ENCODE data around the gene MTHFSD.

Gene MTHFSD

DNA sequence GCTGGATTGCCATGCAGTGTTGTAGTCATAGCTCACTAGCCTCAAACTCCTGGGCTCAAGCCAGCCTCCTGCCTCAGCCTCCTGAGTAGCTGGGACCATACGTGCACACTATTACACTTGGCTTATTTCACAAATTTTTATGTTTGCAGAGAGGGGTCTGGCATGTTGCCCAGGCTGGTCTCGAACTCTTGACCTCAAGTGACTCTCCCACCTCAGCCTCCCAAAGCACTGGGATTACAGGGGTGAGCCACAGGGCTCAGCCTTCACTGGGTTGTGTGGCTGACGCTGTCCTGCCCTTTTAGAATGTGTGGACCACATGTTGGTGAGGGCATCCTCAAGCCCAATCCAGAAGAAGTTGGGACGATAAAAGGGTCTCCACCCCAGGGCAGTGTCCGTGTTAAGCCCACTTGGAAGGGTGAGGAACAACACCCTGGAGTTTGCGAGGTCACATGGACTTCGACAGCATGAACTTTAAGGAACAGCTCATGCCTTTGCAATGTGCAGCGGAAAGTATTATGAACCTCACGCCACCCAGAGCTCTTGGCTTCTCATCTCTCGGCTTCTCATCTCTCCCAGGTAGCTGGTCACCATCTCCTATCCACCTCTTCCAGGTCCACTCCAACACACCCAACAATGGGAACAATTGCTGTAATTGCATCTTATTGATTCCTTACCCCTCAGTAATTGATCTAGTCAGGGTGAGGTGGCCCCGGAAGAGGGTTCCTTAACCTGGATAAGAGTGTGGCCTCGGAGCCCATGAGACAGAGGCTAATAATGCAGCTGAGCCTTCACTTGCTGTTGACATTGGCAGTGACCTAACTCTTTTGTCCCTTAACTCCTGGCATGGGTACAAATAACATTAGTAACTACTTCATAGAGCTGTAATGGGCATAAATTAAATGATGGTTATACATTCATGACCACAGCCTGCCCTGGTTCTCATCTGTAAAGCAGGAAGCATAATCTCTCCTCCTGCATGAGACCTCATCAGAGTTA, 30.0 kb upstream of the MTHFSD start:
- no peak for DNase-seq
- no peaks in the 10 kb centered on the region for H3K27me3 ChIP-seq (ENCODE audit: insufficient read depth, low read depth, severe bottlenecking)
- H3K27ac ChIP-seq: no peak overlapping the region
- no peak overlapping the region for H3K4me3 ChIP-seq (ENCODE audit: low read depth, low read length)
- TF ChIP-seq, protein P1, sequence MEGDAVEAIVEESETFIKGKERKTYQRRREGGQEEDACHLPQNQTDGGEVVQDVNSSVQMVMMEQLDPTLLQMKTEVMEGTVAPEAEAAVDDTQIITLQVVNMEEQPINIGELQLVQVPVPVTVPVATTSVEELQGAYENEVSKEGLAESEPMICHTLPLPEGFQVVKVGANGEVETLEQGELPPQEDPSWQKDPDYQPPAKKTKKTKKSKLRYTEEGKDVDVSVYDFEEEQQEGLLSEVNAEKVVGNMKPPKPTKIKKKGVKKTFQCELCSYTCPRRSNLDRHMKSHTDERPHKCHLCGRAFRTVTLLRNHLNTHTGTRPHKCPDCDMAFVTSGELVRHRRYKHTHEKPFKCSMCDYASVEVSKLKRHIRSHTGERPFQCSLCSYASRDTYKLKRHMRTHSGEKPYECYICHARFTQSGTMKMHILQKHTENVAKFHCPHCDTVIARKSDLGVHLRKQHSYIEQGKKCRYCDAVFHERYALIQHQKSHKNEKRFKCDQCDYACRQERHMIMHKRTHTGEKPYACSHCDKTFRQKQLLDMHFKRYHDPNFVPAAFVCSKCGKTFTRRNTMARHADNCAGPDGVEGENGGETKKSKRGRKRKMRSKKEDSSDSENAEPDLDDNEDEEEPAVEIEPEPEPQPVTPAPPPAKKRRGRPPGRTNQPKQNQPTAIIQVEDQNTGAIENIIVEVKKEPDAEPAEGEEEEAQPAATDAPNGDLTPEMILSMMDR (IDR thresholded peaks at IDR 0.05; ENCODE audit: low read depth, low read length): no peak
- H3K36me3 ChIP-seq: no peaks in the 10 kb centered on the region
- H3K9me3 ChIP-seq (ENCODE audit: severe bottlenecking): no peaks in the 10 kb centered on the region

DNA sequence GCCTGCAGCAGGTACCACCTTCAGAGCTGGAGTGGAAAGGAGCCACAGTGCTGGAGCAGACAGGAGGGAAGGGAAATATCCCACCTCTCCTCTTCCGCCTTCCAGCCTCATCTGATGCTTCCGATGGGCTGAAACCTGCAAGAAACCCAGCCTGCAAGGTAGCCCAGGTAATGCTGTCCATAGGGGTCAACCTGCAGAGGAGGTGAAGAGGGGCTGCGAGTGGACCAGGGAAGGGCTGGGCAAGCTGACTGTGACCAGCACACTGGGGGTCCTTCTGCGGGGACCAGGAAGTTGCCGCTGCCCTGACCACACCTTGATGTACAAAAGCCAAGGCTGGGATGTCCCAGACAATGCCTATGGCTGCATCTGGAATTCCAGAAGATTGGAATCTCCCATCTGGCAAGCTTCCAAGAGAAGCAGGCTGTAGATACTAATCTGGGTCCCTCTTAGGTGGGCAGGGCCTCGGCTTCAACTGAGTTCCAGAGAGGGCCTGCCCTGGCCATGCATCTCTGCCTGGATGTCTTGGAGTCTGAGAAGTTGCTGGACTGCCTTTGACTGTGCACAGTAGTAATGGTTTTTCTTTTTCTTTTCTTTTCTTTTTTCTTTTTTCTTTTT, 29.1 kb upstream of the MTHFSD start:
- Histone ChIP-seq H3K36me3 (no peaks in the 10 kb centered on the region), H3K4me3 (ENCODE audit: low read depth, low read length) (no peak overlapping the region), H3K27ac (no peak overlapping the region), H3K27me3 (ENCODE audit: insufficient read depth, low read depth, severe bottlenecking) (no peaks in the 10 kb centered on the region), H3K9me3 (ENCODE audit: severe bottlenecking) (no peaks in the 10 kb centered on the region)
- DNase-seq: no peak
- TF ChIP-seq, protein P1 (IDR thresholded peaks at IDR 0.05; ENCODE audit: low read depth, low read length): no peak

DNA sequence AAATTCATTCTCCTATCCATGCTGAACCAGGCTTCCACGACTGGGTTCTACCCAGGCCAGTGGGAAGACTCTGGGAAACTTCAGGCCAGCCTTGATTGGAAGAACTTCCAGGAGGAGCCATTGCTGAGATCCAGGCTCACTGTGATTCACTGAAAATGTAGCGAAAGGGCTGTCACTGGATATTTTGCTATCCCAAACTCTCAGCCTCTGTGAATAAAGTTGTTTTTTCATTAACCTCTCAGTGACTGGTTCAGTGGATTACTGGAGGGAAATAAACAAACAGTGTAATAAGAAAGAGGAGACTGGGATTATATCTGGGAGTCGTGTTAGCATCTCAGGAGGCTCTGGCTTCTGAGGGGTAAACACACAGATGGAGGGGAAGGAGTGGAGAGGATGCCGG, 26.4 kb upstream of the MTHFSD start:
- no peak for DNase-seq
- H3K27me3 ChIP-seq (ENCODE audit: insufficient read depth, low read depth, severe bottlenecking): no peaks in the 10 kb centered on the region
- TF ChIP-seq, protein P1 (IDR thresholded peaks at IDR 0.05; ENCODE audit: low read depth, low read length): no peak
- H3K9me3 ChIP-seq (ENCODE audit: severe bottlenecking): no peaks in the 10 kb centered on the region
- H3K27ac ChIP-seq: no peak overlapping the region
- H3K36me3 ChIP-seq: no peaks in the 10 kb centered on the region
- H3K4me3 ChIP-seq (ENCODE audit: low read depth, low read length): no peak overlapping the region

DNA sequence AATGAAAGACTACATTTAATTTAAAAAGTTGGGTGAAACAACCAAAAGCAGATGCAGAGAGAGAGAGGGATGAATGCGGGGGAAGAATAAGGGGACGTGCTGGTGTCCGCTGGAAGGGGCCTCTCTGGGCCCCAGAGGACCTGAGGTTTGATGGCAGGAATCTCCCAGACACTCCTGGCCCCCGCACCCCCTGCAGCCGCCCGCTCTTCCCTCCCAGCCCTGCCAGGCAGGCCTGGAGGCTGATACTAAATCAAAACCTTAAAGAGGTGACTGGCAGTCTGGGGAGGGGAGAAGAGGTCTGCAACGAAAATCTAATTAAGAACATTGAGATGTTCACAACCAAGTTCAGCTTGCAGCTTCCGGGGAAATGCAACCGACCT, 25.7 kb upstream of the MTHFSD start:
- Histone ChIP-seq H3K27ac (no peak overlapping the region), H3K9me3 (ENCODE audit: severe bottlenecking) (no peaks in the 10 kb centered on the region), H3K27me3 (ENCODE audit: insufficient read depth, low read depth, severe bottlenecking) (no peaks in the 10 kb centered on the region), H3K36me3 (no peaks in the 10 kb centered on the region), H3K4me3 (ENCODE audit: low read depth, low read length) (no peak overlapping the region)
- TF ChIP-seq, protein P1 (IDR thresholded peaks at IDR 0.05; ENCODE audit: low read depth, low read length): no peak
- DNase-seq: no peak

DNA sequence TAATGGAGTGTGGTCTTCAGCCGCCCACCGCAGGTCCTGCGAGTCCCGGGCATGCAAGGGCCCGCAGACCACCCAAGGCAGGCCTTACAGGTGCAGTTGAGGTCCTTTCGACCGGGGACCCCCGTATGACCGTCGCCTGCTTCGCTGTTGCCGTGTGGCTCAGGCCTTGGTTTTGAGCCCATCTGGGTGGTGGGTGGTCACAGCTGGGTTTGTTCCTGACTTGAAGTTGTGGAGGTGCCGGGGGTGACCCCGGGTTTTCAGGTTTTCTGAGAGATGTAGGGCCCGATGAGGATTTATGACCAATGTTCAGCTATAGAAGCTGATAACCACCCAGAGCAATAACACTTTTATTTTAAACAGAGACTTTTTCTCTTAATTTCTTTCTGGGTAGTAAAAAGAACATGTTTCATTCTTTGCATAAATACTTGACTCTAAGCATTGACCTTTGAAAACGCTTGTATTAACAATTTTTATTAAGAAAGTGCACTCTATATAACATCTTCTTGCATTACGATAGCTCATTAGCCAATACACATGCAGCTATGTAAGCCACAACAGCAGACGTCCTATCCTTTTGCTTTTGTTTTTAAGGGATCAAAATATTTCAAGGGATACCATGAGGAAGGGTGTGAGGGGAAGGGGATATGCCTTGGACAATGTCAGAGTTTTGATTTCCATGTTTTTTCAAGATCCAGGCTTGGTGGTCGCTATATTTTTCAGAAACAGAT, 25.2 kb upstream of the MTHFSD start:
- H3K9me3 ChIP-seq (ENCODE audit: severe bottlenecking): no peaks in the 10 kb centered on the region
- TF ChIP-seq, protein P1 (IDR thresholded peaks at IDR 0.05; ENCODE audit: low read depth, low read length): no peak
- no peaks in the 10 kb centered on the region for H3K27me3 ChIP-seq (ENCODE audit: insufficient read depth, low read depth, severe bottlenecking)
- H3K36me3 ChIP-seq: no peaks in the 10 kb centered on the region
- no peak for DNase-seq
- H3K4me3 ChIP-seq (ENCODE audit: low read depth, low read length): no peak overlapping the region
- no peak overlapping the region for H3K27ac ChIP-seq

Measured in WERI-Rb-1 (cell line).